Epithelial cell of proximal tubule (primary cell): ENCODE data around the gene EGFR. TPM values are rescaled to one million over a fixed set of nuclear protein-coding genes. Genes with fewer than 3 reads are reported as not detected.

Source experiments
- DNase-seq: peaks from one replicate; pipeline ENCODE4 v3.0.0-alpha.2; 2011; ENCODE audit warnings: low read depth
- H3K4me3 ChIP-seq: 2 replicates; pipeline ENCODE4 v1.5.1; 2011; ENCODE audit warnings: low read depth, mild to moderate bottlenecking, low read length
- total RNA-seq: library from RNA; depleted of rRNA; stranded (reverse); fragments of >200 nt; gene quantifications from 2 replicates; pipeline ENCODE4 v1.2.3, GENCODE V29; 2015
- TF ChIP-seq, protein P1 (sequence below): conservative IDR thresholded peaks from 2 replicates; pipeline ENCODE4 v1.5.1; 2012; ENCODE audit warnings: low read depth, mild to moderate bottlenecking, low read length

Gene EGFR
- total RNA-seq, 1 donor from 2014 or later: 48.1 TPM

DNA sequence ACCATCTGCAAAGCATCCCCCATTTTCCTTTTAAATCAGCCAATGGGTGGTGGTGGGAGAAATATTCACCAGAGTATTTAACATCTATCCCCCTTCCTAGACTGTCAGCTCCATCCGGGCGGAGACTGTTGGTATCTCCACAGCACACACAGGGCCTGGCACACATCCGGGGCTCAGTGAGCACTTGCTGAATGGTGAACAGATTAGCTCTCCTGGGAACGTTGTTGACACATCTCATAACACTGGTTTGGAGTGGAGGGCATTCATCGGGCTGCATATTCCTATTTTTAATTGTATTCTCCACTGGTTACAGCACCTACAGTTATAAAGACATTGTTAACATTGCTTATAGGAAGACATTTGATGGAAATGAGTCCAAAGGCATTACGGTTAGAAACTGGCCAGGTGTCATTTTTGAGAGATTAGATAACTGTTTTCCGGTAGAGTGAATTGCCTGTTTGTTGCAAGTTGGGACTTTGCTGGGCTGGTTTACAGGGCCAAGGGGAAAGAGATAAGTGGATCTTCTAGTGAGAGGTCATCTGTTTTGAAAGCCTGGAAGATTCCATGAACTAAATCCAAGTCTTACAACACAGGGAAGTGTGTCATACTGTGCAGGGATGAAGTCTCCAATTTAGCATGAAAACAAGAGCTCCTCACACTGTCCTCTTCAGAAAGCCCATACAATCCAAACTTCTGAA, 101.8 kb downstream of the EGFR start:
- no peak for DNase-seq

DNA sequence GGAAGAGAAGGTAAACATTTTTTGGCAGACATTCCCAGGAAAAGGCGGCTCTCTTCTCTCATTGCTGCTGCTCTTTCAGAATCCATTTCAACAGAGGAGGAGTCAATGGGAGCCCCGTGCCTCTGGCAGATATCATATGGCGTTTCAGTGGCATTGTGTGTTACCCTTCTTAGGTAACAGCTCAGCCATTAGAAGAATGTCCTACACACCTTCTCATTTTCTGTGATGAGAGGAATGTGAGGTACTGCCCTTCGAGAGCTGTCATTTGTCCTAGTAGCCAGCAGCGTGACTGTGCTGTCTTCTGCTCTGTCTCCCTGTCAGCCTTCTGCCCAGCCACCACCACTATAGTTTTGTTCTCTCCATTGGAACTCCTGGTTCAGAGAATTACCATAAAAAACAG, 102.4 kb downstream of the EGFR start:
- TF ChIP-seq, protein P1, sequence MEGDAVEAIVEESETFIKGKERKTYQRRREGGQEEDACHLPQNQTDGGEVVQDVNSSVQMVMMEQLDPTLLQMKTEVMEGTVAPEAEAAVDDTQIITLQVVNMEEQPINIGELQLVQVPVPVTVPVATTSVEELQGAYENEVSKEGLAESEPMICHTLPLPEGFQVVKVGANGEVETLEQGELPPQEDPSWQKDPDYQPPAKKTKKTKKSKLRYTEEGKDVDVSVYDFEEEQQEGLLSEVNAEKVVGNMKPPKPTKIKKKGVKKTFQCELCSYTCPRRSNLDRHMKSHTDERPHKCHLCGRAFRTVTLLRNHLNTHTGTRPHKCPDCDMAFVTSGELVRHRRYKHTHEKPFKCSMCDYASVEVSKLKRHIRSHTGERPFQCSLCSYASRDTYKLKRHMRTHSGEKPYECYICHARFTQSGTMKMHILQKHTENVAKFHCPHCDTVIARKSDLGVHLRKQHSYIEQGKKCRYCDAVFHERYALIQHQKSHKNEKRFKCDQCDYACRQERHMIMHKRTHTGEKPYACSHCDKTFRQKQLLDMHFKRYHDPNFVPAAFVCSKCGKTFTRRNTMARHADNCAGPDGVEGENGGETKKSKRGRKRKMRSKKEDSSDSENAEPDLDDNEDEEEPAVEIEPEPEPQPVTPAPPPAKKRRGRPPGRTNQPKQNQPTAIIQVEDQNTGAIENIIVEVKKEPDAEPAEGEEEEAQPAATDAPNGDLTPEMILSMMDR: no peak
- no peak for DNase-seq
- H3K4me3 ChIP-seq: no peak overlapping the region

More for the DNA sequence above, 101.8 kb downstream of the EGFR start:
- H3K4me3 ChIP-seq: no peak overlapping the region
- TF ChIP-seq, protein P1: no peak

DNA sequence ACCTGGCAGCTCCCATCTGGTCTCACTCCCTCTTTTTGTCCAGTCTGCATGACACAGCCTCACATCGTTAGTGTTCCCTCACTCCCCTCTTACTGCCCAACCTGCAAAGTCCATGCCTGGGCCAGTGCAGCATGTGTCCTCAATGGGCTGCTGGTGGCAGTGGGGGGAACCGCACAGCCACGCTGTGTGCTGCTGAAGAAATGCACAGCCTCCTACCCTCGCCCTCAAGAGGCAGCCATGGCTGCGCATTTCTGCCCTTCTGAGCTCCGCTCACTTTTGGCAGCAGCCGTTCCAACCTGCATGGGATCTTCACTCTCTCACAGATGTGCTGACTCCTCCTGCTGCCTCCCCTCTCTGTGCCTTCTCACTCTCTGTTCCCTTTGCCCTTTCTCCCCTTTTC, 103.4 kb downstream of the EGFR start:
- TF ChIP-seq, protein P1: no peak
- H3K4me3 ChIP-seq: no peak overlapping the region
- DNase-seq: no peak

DNA sequence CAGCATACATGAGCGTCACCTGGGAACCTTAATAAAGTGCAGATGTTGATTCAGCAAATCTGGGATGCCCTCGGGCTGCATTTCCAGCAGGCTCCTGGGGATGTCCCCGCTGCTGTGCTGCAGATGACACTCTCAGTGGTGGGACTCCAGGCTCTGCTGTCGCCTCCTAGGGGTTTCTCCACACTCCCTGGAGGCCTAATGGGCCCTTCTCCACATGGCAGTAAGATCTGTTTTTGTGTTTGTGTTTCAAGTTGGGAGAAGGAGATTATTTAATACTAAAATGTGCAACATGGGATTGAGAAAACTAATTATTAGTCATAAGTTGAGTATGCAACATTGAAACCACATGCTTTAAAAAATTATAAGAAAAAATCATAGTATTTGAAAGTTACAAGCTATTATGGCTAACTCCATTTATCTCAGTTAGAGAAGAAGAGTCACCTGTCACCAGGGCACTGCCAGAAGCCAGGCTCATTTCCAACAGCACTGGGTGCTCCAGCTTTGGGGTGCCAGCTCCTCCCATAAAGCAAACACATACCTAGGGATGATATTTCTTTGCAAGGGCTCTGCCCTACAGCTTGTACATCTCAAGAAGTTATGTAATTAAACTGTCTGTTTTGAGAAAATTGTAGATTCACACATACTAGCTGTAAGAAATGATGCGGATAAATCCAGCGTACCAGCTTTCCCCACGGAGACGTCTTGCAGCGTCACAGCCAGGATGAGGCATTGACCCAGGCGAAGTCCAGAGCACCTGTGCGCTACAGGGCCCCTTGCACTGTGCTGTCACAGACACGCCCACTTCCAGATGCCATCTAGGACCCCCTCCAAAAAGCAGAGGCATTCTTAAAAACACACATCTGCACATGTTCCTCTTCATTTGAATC, 106.4 kb downstream of the EGFR start:
- H3K4me3 ChIP-seq: no peak overlapping the region
- TF ChIP-seq, protein P1: no peak
- DNase-seq: no peak

DNA sequence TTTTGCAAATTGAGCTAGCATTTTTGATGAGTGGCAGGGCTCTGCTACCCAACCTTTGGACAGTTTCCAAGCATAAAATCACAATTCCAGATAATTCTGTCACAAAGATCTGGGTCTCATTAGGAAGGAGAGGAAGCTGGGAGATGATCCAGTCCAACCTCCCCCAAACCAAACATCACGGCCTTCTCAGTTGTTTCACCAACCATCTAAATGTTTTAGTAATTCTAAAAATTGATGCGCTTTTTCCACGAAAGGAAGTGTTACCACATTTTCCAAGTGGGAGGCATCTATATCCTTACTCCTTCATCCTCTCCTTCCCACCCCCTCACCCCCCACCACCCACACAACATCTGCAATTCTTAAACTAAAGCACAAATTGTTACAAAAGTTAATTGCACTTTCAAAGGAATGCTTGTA, 108.3 kb downstream of the EGFR start:
- TF ChIP-seq, protein P1: no peak
- H3K4me3 ChIP-seq: no peak overlapping the region
- DNase-seq: no peak

DNA sequence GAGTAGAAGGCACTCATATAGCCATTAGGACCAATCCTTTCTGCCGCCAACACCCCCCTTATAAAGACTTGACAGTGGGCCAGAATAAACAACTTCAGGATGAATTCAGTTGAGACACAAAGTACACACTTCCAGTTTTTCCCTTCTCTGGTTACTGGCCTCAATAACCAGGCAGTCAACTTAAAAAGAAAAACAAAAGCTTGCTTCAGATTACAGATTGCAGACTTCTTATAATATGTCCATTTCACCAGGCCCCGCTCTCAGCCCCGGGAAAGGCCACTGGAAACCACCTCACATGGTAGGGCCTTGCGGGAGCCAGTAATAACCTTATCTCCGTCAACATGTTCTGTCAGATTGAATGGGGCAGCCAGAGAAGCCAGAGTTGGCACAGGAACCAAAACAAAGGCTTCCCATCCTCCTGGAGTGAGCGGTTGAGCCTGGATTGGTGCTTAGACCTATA, 108.8 kb downstream of the EGFR start:
- DNase-seq: no peak

More for the DNA sequence above, 108.8 kb downstream of the EGFR start:
- TF ChIP-seq, protein P1: no peak
- H3K4me3 ChIP-seq: no peak overlapping the region
